ENCODE results near the gene TMED6. TPM values are rescaled to one million over a fixed set of nuclear protein-coding genes. Genes with fewer than 3 reads are reported as not detected.
A peak's percentile ranks its signal among the peaks of the same experiment; 100 is the strongest.

TMED6 gene
- total RNA-seq, 1 donor from 2014 or later = 3.1 TPM

- no peak for DNase-seq (ENCODE audit: low spot score)
- ATAC-seq = peak; percentile 2
These were observed 25.8 kb downstream of the TMED6 start for GRCh38 chr16:69325784-69326171.

- ATAC-seq (no peak), DNase-seq (ENCODE audit: low spot score) (no peak)
These were observed 26.9 kb downstream of the TMED6 start for GRCh38 chr16:69324585-69325253.

GRCh38 chr16:69324013-69324531 is 27.5 kb downstream of the TMED6 start:
- peak; percentile 68 for ATAC-seq
- peak; percentile 93 for DNase-seq (ENCODE audit: low spot score)

GRCh38 chr16:69323415-69323814 is 28.2 kb downstream of the TMED6 start:
- ATAC-seq (peak; percentile 27), DNase-seq (ENCODE audit: low spot score) (peak; percentile 74)

- DNase-seq (ENCODE audit: low spot score) (peak; percentile 39), ATAC-seq (no peak)
These were observed 29.2 kb downstream of the TMED6 start for GRCh38 chr16:69322343-69322742.

GRCh38 chr16:69321080-69321479 is 30.5 kb downstream of the TMED6 start:
- ATAC-seq = no peak
- DNase-seq (ENCODE audit: low spot score) = peak; percentile 41

- DNase-seq (ENCODE audit: low spot score) = peak; percentile 41
- no peak for ATAC-seq
These were observed 30.9 kb downstream of the TMED6 start for GRCh38 chr16:69320740-69321073.

- peak; percentile 43 for DNase-seq (ENCODE audit: low spot score)
- no peak for ATAC-seq
These were observed 31.5 kb downstream of the TMED6 start for GRCh38 chr16:69319826-69320739.

- DNase-seq (ENCODE audit: low spot score) (no peak), ATAC-seq (no peak)
These were observed 32.2 kb downstream of the TMED6 start for GRCh38 chr16:69319381-69319780.

- DNase-seq (ENCODE audit: low spot score) = no peak
- ATAC-seq = no peak
These were observed 32.7 kb downstream of the TMED6 start for GRCh38 chr16:69318911-69319289.

GRCh38 chr16:69318177-69318910 is 33.2 kb downstream of the TMED6 start:
- DNase-seq (ENCODE audit: low spot score) (no peak), ATAC-seq (no peak)

GRCh38 chr16:69316595-69317034 is 35.0 kb downstream of the TMED6 start:
- ATAC-seq = peak; percentile 74

GRCh38 chr16:69315486-69316311 is 35.9 kb downstream of the TMED6 start:
- DNase-seq (ENCODE audit: low spot score) (peak; percentile 79), ATAC-seq (peak; percentile 32)

More at GRCh38 chr16:69316595-69317034, 35.0 kb downstream of the TMED6 start:
- DNase-seq (ENCODE audit: low spot score) = peak; percentile 91

- DNase-seq (ENCODE audit: low spot score) = no peak
- no peak for ATAC-seq
These were observed 37.1 kb downstream of the TMED6 start for GRCh38 chr16:69314534-69314933.

- DNase-seq (ENCODE audit: low spot score) (no peak), ATAC-seq (no peak)
These were observed 38.1 kb downstream of the TMED6 start for GRCh38 chr16:69313469-69313868.

GRCh38 chr16:69311533-69312387 is 39.8 kb downstream of the TMED6 start:
- peak; percentile 38 for ATAC-seq
- DNase-seq (ENCODE audit: low spot score) = no peak

GRCh38 chr16:69310653-69311532 is 40.7 kb downstream of the TMED6 start, which contains the start of gene VPS4A:
Gene VPS4A, plus strand, starts transcription at chr16:69311350. Its CDS starts 162 bp downstream, at chr16:69311512.
- ATAC-seq (peak; percentile 90), DNase-seq (ENCODE audit: low spot score) (peak; percentile 97)

- ATAC-seq (no peak), DNase-seq (ENCODE audit: low spot score) (no peak)
These were observed 42.3 kb downstream of the TMED6 start for GRCh38 chr16:69309316-69309715.

All from left lobe of liver (tissue), 2 donors.